HepG2 (cell line): ENCODE results near the gene LEPROT. TPM values are rescaled to one million over a fixed set of nuclear protein-coding genes. Genes with fewer than 3 reads are reported as not detected.
A peak's percentile ranks its signal among the peaks of the same experiment; 100 is the strongest.

ENCODE experiments used
- AFF4 ChIP-seq: sonication (generic); formaldehyde crosslinking; IDR thresholded peaks from 2 replicates; pipeline ENCODE4 v1.4.0; 2020; ENCODE audit warnings: missing genetic modification reagents
- AGO1 ChIP-seq: fragments of 200-400 bp; formaldehyde crosslinking; IDR thresholded peaks from 2 replicates; pipeline ENCODE4 v1.6.1; 2017; ENCODE audit warnings: mild to moderate bottlenecking, low read depth, low read length, moderate library complexity; ENCODE audit not compliant: poor library complexity, severe bottlenecking
- ARID3A ChIP-seq: IDR thresholded peaks from 2 replicates; pipeline ENCODE4 v1.6.1; 2012; ENCODE audit warnings: low read depth, low read length, improper control_type of control experiment
- CBX5 ChIP-seq: sonication (generic); formaldehyde crosslinking; IDR thresholded peaks from 2 replicates; pipeline ENCODE4 v1.4.0; 2020; ENCODE audit warnings: missing genetic modification reagents, borderline replicate concordance
- DDIT3 ChIP-seq: sonication (generic); formaldehyde crosslinking; IDR thresholded peaks from 2 replicates; pipeline ENCODE4 v1.4.0; 2020; ENCODE audit warnings: mild to moderate bottlenecking, missing genetic modification reagents
- DRAP1 ChIP-seq: IDR thresholded peaks from 2 replicates; pipeline ENCODE4 v1.6.1; 2016; ENCODE audit warnings: missing genetic modification reagents, missing compliant biosample characterization
- JUNB ChIP-seq: sonication (generic); formaldehyde crosslinking; IDR thresholded peaks from 2 replicates; pipeline ENCODE4 v1.8.0; 2022; ENCODE audit warnings: missing genetic modification reagents, mild to moderate bottlenecking, borderline replicate concordance
- MEF2D ChIP-seq: sonication (generic); formaldehyde crosslinking; IDR thresholded peaks from 2 replicates; pipeline ENCODE4 v1.5.1; 2020; ENCODE audit warnings: mild to moderate bottlenecking, missing genetic modification reagents
- MEIS2 ChIP-seq: sonication (generic); formaldehyde crosslinking; IDR thresholded peaks from 2 replicates; pipeline ENCODE4 v1.9.0; 2021; ENCODE audit warnings: mild to moderate bottlenecking, missing genetic modification reagents
- NONO ChIP-seq, 2 experiments: fragments of 450-650 bp in 1 of 2; sonication (generic) in 1 of 2; formaldehyde crosslinking in 1 of 2; IDR thresholded peaks in 1 of 2; conservative IDR thresholded peaks in 1 of 2; 2 replicates each; pipeline versions ENCODE4 v1.6.1 to v1.8.0; 2017 to 2022; ENCODE audit warnings: mild to moderate bottlenecking in 1 of 2, missing genetic modification reagents in 1 of 2, moderate library complexity in 1 of 2
- NR3C1 ChIP-seq: sonication (generic); formaldehyde crosslinking; IDR thresholded peaks from 2 replicates; pipeline ENCODE4 v1.4.0; 2020; ENCODE audit warnings: missing genetic modification reagents
- RFX3 ChIP-seq: IDR thresholded peaks from 2 replicates; pipeline ENCODE4 v1.6.1; 2016; ENCODE audit warnings: missing biosample characterization, missing genetic modification reagents
- SMYD3 ChIP-seq: sonication (generic); formaldehyde crosslinking; IDR thresholded peaks from 2 replicates; pipeline ENCODE4 v1.8.1; 2023; ENCODE audit warnings: mild to moderate bottlenecking, missing genetic modification reagents
- SOX13 ChIP-seq, 3 experiments: fragments of 450-650 bp in 1 of 3; sonication (generic) in 1 of 3; formaldehyde crosslinking in 1 of 3; IDR thresholded peaks in 2 of 3; conservative IDR thresholded peaks in 1 of 3; 2 replicates each; pipeline versions ENCODE4 v1.5.0 to v1.6.1; 2016 to 2020; ENCODE audit warnings: antibody characterized with exemption in 1 of 3, mild to moderate bottlenecking in 1 of 3, missing compliant biosample characterization in 1 of 3, missing genetic modification reagents in 1 of 3, moderate library complexity in 1 of 3
- TFE3 ChIP-seq: IDR thresholded peaks from 2 replicates; pipeline ENCODE4 v1.6.1; 2016
- YEATS4 ChIP-seq: sonication (generic); formaldehyde crosslinking; IDR thresholded peaks from 2 replicates; pipeline ENCODE4 v1.4.0; 2020; ENCODE audit warnings: missing genetic modification reagents, borderline replicate concordance
- ZNF264 ChIP-seq: sonication (generic); formaldehyde crosslinking; IDR thresholded peaks from 2 replicates; pipeline ENCODE4 v1.4.0; 2020; ENCODE audit warnings: missing genetic modification reagents
- ZNF33B ChIP-seq: sonication (generic); formaldehyde crosslinking; IDR thresholded peaks from 2 replicates; pipeline ENCODE4 v1.5.1; 2020; ENCODE audit warnings: mild to moderate bottlenecking, missing genetic modification reagents
- ZNF343 ChIP-seq: sonication (generic); formaldehyde crosslinking; IDR thresholded peaks from 2 replicates; pipeline ENCODE4 v1.4.0; 2020; ENCODE audit warnings: mild to moderate bottlenecking, missing genetic modification reagents
- ZNF616 ChIP-seq: sonication (generic); formaldehyde crosslinking; IDR thresholded peaks from 2 replicates; pipeline ENCODE4 v1.5.0; 2020; ENCODE audit warnings: low read depth, mild to moderate bottlenecking, missing genetic modification reagents
- ZNF879 ChIP-seq: sonication (generic); formaldehyde crosslinking; IDR thresholded peaks from 2 replicates; pipeline ENCODE4 v1.8.1; 2023; ENCODE audit warnings: missing genetic modification reagents
- polyA plus RNA-seq, 8 experiments: library from polyadenylated mRNA; depleted of rRNA in 3 of 8; stranded (reverse) in 7 of 8; unstranded in 1 of 8; fragments of >200 nt; fragmentation: Illumina TruSeq in 4 of 8; extraction: Trizol in 4 of 8; gene quantifications; 2 replicates each; pipeline versions ENCODE4 v1.2.1 to v1.2.3, GENCODE V29; 2011 to 2016; ENCODE audit warnings: low read depth in 4 of 8, missing spikeins in 1 of 8, mixed read lengths in 1 of 8; ENCODE audit not compliant: insufficient read depth in 1 of 8
- total RNA-seq, 5 experiments: library from RNA; depleted of rRNA; stranded (reverse); fragments of >200 nt; fragmentation: Illumina TruSeq; extraction: Trizol; gene quantifications; 2 replicates each; pipeline ENCODE4 v1.2.3, GENCODE V29; 2016; ENCODE audit warnings: low read depth in 1 of 5

The LEPROT gene
- total and polyA plus RNA-seq, 2 of the 13 experiments (the other 11 are each of a cell fraction or from before 2014, with no cell fraction given): 36.8 to 51.4 TPM

- TF ChIP-seq SOX13 (IDR thresholded peaks at IDR 0.05) (peak; percentile 76; the same call in 1 of the 2 replicates), SOX13 (CRISPR knock-in tag; conservative IDR thresholded peaks at IDR 0.05 in 1 of 2, IDR thresholded peaks at IDR 0.05 in 1 of 2) (peak in 1 of 2 experiments; percentile 92; a peak in 2 of 4 replicates), DRAP1 (0 out of 2 replicates have a peak, but pooled peaks have one; percentile 25), JUNB (CRISPR knock-in tag) (no peak), ZNF343 (CRISPR knock-in tag) (no peak), NONO (IDR thresholded peaks at IDR 0.05) (no peak), NONO (CRISPR knock-in tag; conservative IDR thresholded peaks at IDR 0.05) (peak; percentile 85), MEF2D (CRISPR knock-in tag) (peak; percentile 80; the same call in 1 of the 2 replicates), ZNF616 (CRISPR knock-in tag) (no peak), AFF4 (CRISPR knock-in tag) (no peak), NR3C1 (no peak), RFX3 (no peak), YEATS4 (CRISPR knock-in tag) (no peak; the same call in 1 of the 2 replicates), SMYD3 (CRISPR knock-in tag) (no peak), ZNF33B (no peak), MEIS2 (peak; percentile 91), TFE3 (CRISPR knock-in tag) (peak; percentile 39; the same call in 1 of the 2 replicates), DDIT3 (CRISPR knock-in tag) (no peak), CBX5 (CRISPR knock-in tag) (0 out of 2 replicates have a peak, but pooled peaks have one; percentile 49), ZNF879 (CRISPR knock-in tag) (no peak), ARID3A (no peak), AGO1 (no peak), ZNF264 (no peak)
These were observed 47.1 kb downstream of the LEPROT start (continued) for GRCh38 chr1:65467536-65467935.
